K562 (cell line): Measurements from ENCODE around the gene PRTN3. TPM values are rescaled to one million over a fixed set of nuclear protein-coding genes. Genes with fewer than 3 reads are reported as not detected.
A peak's percentile ranks its signal among the peaks of the same experiment; 100 is the strongest.

Source experiments
- CBFB ChIP-seq: sonication (generic); formaldehyde crosslinking; IDR thresholded peaks from 2 replicates; pipeline ENCODE4 v1.4.0; 2020; ENCODE audit warnings: mild to moderate bottlenecking, missing genetic modification reagents
- CBX3 ChIP-seq, 2 experiments: IDR thresholded peaks; 1 replicate in 1 of 2; 2 replicates in 1 of 2; pipeline ENCODE4 v1.6.1; 2012; ENCODE audit warnings: inconsistent platforms in 2 of 2, low read length in 2 of 2, borderline replicate concordance in 1 of 2, control low read depth in 1 of 2
- CHD2 ChIP-seq: IDR thresholded peaks from 2 replicates; pipeline ENCODE4 v1.6.1; 2011; ENCODE audit warnings: low read depth, low read length
- DNMT1 ChIP-seq: fragments of 450-650 bp; IDR thresholded peaks from 2 replicates; pipeline ENCODE4 v1.6.1; 2016; ENCODE audit warnings: antibody characterized with exemption, mild to moderate bottlenecking
- EWSR1 ChIP-seq: fragments of 450-650 bp; IDR thresholded peaks from 2 replicates; pipeline ENCODE4 v1.6.1; 2018; ENCODE audit warnings: borderline replicate concordance, mild to moderate bottlenecking, low read depth, moderate library complexity; ENCODE audit not compliant: partially characterized antibody
- HNRNPH1 ChIP-seq: fragments of 200-400 bp; formaldehyde crosslinking; optimal IDR thresholded peaks from 2 replicates; pipeline ENCODE3; 2017; ENCODE audit warnings: low read depth, mild to moderate bottlenecking, low read length, moderate library complexity
- KAT2B ChIP-seq: IDR thresholded peaks from one replicate; pipeline ENCODE4 v1.6.1; 2012; ENCODE audit warnings: low read depth, mild to moderate bottlenecking, control low read depth, inconsistent platforms, low read length, moderate library complexity
- LARP7 ChIP-seq: fragments of 450-650 bp; IDR thresholded peaks from 2 replicates; pipeline ENCODE4 v1.6.1; 2016
- MAFF ChIP-seq: IDR thresholded peaks from 2 replicates; pipeline ENCODE4 v1.6.1; 2012; ENCODE audit warnings: low read length, improper control_type of control experiment
- MAX ChIP-seq: sonication (generic); formaldehyde crosslinking; IDR thresholded peaks from 2 replicates; pipeline ENCODE4 v1.9.0; 2022; ENCODE audit warnings: mild to moderate bottlenecking, missing genetic modification reagents
- NR2C2 ChIP-seq, 2 experiments: fragments of 200-800 bp in 1 of 2; sonication (Bioruptor generic) in 1 of 2; sonication (generic) in 1 of 2; formaldehyde crosslinking in 1 of 2; IDR thresholded peaks; 2 replicates each; pipeline versions ENCODE4 v1.6.1 to v1.8.0; 2016 to 2022; ENCODE audit warnings: mild to moderate bottlenecking in 1 of 2, missing compliant biosample characterization in 1 of 2, missing genetic modification characterization in 1 of 2, missing genetic modification reagents in 1 of 2
- PML ChIP-seq: IDR thresholded peaks from 2 replicates; pipeline ENCODE4 v1.6.1; 2012; ENCODE audit warnings: low read length, inconsistent platforms
- POLR2A ChIP-seq: fragments of 450-650 bp; conservative IDR thresholded peaks from 2 replicates; pipeline ENCODE4 v1.6.1; 2016
- POLR3A ChIP-seq: IDR thresholded peaks from 2 replicates; pipeline ENCODE4 v1.6.1; 2011; ENCODE audit warnings: borderline replicate concordance, mild to moderate bottlenecking, moderate library complexity; ENCODE audit not compliant: insufficient read length, insufficient read depth; ENCODE audit errors: extremely low read depth
- PPARD ChIP-seq: fragments of 250-450 bp; sonication (Bioruptor Pico); IDR thresholded peaks from 2 replicates; pipeline ENCODE4 v1.8.0; 2022; ENCODE audit warnings: inconsistent platforms, mild to moderate bottlenecking, moderate library complexity
- RBM34 ChIP-seq: fragments of 200-400 bp; formaldehyde crosslinking; IDR thresholded peaks from 2 replicates; pipeline ENCODE4 v1.6.1; 2018; ENCODE audit warnings: low read length, borderline replicate concordance; ENCODE audit not compliant: insufficient read depth
- SIRT6 ChIP-seq: IDR thresholded peaks from one replicate; pipeline ENCODE4 v1.6.1; 2012; ENCODE audit warnings: low read depth, mild to moderate bottlenecking, control low read depth, inconsistent platforms, low read length, moderate library complexity
- UBTF ChIP-seq, 2 experiments: IDR thresholded peaks; 2 replicates each; pipeline ENCODE4 v1.6.1; 2012; ENCODE audit warnings: improper control_type of control experiment in 2 of 2, low read depth in 2 of 2, low read length in 2 of 2, borderline replicate concordance in 1 of 2
- ZBTB34 ChIP-seq: fragments of 250-450 bp; sonication (Bioruptor Pico); IDR thresholded peaks from 2 replicates; pipeline ENCODE4 v1.8.0; 2021; ENCODE audit warnings: mild to moderate bottlenecking, moderate library complexity
- ZNF175 ChIP-seq: fragments of 200-800 bp; sonication (Bioruptor generic); IDR thresholded peaks from 2 replicates; pipeline ENCODE4 v1.6.1; 2016; ENCODE audit warnings: low read depth, mild to moderate bottlenecking, missing genetic modification characterization, missing compliant biosample characterization
- ZNF224 ChIP-seq: sonication (generic); formaldehyde crosslinking; IDR thresholded peaks from 2 replicates; pipeline ENCODE4 v1.8.0; 2022; ENCODE audit warnings: mild to moderate bottlenecking, missing genetic modification reagents
- ZNF23 ChIP-seq: fragments of 250-450 bp; sonication (Bioruptor Pico); IDR thresholded peaks from 2 replicates; pipeline ENCODE4 v1.4.0; 2020; ENCODE audit warnings: mild to moderate bottlenecking
- ZNF282 ChIP-seq: sonication (generic); formaldehyde crosslinking; IDR thresholded peaks from 2 replicates; pipeline ENCODE4 v1.8.1; 2023; ENCODE audit warnings: missing genetic modification reagents
- ZNF444 ChIP-seq: fragments of 250-450 bp; sonication (Bioruptor Pico); IDR thresholded peaks from 2 replicates; pipeline ENCODE4 v1.4.0; 2020; ENCODE audit warnings: mild to moderate bottlenecking, moderate library complexity
- ZNF766 ChIP-seq: fragments of 200-800 bp; sonication (Bioruptor generic); conservative IDR thresholded peaks from 2 replicates; pipeline ENCODE4 v1.6.1; 2016; ENCODE audit warnings: missing genetic modification characterization, missing compliant biosample characterization
- ZNF780A ChIP-seq: fragments of 250-450 bp; sonication (Bioruptor Pico); IDR thresholded peaks from 2 replicates; pipeline ENCODE4 v1.5.0; 2021; ENCODE audit warnings: mild to moderate bottlenecking
- polyA plus RNA-seq, 8 experiments: library from polyadenylated mRNA; depleted of rRNA in 4 of 8; stranded (reverse) in 5 of 8; unstranded in 3 of 8; fragments of >200 nt; fragmentation: Nextera tagmentation in 2 of 8; fragmentation: Illumina TruSeq in 1 of 8; extraction: Ambion mirVana in 2 of 8; extraction: Trizol in 1 of 8; gene quantifications; 2 replicates each; pipeline versions ENCODE4 v1.2.1 to v1.2.3, GENCODE V29; 2011 to 2014; ENCODE audit warnings: inconsistent platforms in 1 of 8, missing spikeins in 1 of 8
- total RNA-seq, 7 experiments: library from RNA; depleted of rRNA in 6 of 7; stranded (reverse); fragments of >200 nt in 6 of 7; fragmentation: Illumina TruSeq in 2 of 7; extraction: Trizol in 2 of 7; gene quantifications; 2 replicates each; pipeline versions ENCODE4 v1.2.1 to v1.2.3, GENCODE V29; 2011 to 2021; ENCODE audit warnings: low replicate concordance in 1 of 7

The PRTN3 gene
- total and polyA plus RNA-seq, 9 of the 15 experiments (the other 6 are each of a cell fraction or from before 2014, with no cell fraction given) = 0.14 to 0.86 (median 0.43) TPM; not detected in 3

GRCh38 chr19:796692-797527 lies 43.9 kb upstream of the PRTN3 start, which contains the start of gene PTBP1 (continued):
- TF ChIP-seq HNRNPH1 (no peak), PML (peak; percentile 3; the same call in 1 of the 2 replicates), DNMT1 (no peak), MAFF (no peak), CHD2 (peak; percentile 83), EWSR1 (no peak), RBM34 (no peak), NR2C2 (CRISPR knock-in tag; IDR thresholded peaks at IDR 0.05) (peak; percentile 95), NR2C2 (tag; IDR thresholded peaks at IDR 0.05) (peak; percentile 98), UBTF (IDR thresholded peaks at IDR 0.05; ENCODE audit: borderline replicate concordance in 1 of 2, low read depth in 2 of 2, low read length in 2 of 2) (0 out of 4 replicates have a peak, but pooled peaks of 1 of the 2 experiments have one; percentile 40), PPARD (CRISPR knock-in tag) (no peak), ZNF224 (CRISPR knock-in tag) (no peak), KAT2B (no peak), POLR3A (no peak), SIRT6 (no peak), ZNF780A (no peak), ZNF766 (CRISPR knock-in tag) (peak; percentile 98), ZNF23 (CRISPR knock-in tag) (no peak), POLR2A (peak; percentile 86), ZNF444 (CRISPR knock-in tag) (no peak), CBFB (CRISPR knock-in tag) (no peak), LARP7 (no peak), ZNF282 (no peak), CBX3 (IDR thresholded peaks at IDR 0.05; ENCODE audit: borderline replicate concordance in 1 of 2, low read length in 2 of 2) (peak in 1 of 2 experiments; percentile 48; a peak in 1 of 3 replicates), ZBTB34 (CRISPR knock-in tag) (no peak), MAX (CRISPR knock-in tag) (peak; percentile 100), ZNF175 (CRISPR knock-in tag) (peak; percentile 95)
